OCI-LY3 (cell line): ENCODE results near the gene TENT5C.

Experiments
- H2AFZ ChIP-seq: fragments of 200-600, 300-600 bp; shearing (Covaris generic); 2 replicates; pipeline ENCODE4 v1.6.0; 2014; ENCODE audit warnings: antibody characterized with exemption, low read depth, low read length
- H3K27ac ChIP-seq: fragments of 200-600, 300-600 bp; sonication (generic); 2 replicates; pipeline ENCODE4 v1.5.1; 2014; ENCODE audit warnings: mild to moderate bottlenecking, low read length, moderate library complexity, mixed read lengths
- H3K27me3 ChIP-seq: fragments of 200-600, 300-600 bp; sonication (generic); 2 replicates; pipeline ENCODE4 v1.6.1; 2014; ENCODE audit warnings: low read depth, low read length, mixed read lengths
- H3K36me3 ChIP-seq: fragments of 200-600, 300-600 bp; sonication (generic); replicated peaks from 2 replicates; pipeline ENCODE3; 2014; ENCODE audit warnings: low read depth, low read length, mixed read lengths
- H3K4me1 ChIP-seq: fragments of 300-600, 200-600 bp; sonication (generic); 2 replicates; pipeline ENCODE4 v1.6.1; 2014; ENCODE audit warnings: low read length, mixed read lengths
- H3K4me2 ChIP-seq: fragments of 200-600, 300-600 bp; sonication (generic); 2 replicates; pipeline ENCODE4 v1.6.1; 2014; ENCODE audit warnings: low read length, mixed read lengths
- H3K4me3 ChIP-seq: fragments of 300-600, 200-600 bp; sonication (generic); 2 replicates; pipeline ENCODE4 v1.5.1; 2014; ENCODE audit warnings: antibody characterized with exemption, mild to moderate bottlenecking, low read length, moderate library complexity
- H3K79me2 ChIP-seq: fragments of 300-600, 200-600 bp; shearing (Covaris generic); 2 replicates; pipeline ENCODE4 v1.6.1; 2014; ENCODE audit warnings: mild to moderate bottlenecking, low read length, mixed read lengths
- H3K9ac ChIP-seq: fragments of 300-600, 200-600 bp; shearing (Covaris generic); 2 replicates; pipeline ENCODE4 v1.6.0; 2014; ENCODE audit warnings: mild to moderate bottlenecking, low read length, moderate library complexity
- H3K9me3 ChIP-seq: fragments of 200-600, 300-600 bp; shearing (Covaris generic); 2 replicates; pipeline ENCODE4 v1.6.1; 2014; ENCODE audit warnings: low read length, mixed read lengths; ENCODE audit not compliant: insufficient read depth
- H4K20me1 ChIP-seq: fragments of 200-600, 300-600 bp; sonication (generic); 2 replicates; pipeline ENCODE4 v1.6.1; 2016; ENCODE audit warnings: low read length, mixed read lengths; ENCODE audit not compliant: insufficient read depth
- EZH2phosphoT487 ChIP-seq: fragments of 200-600 bp; shearing (Covaris generic); IDR thresholded peaks from 2 replicates; pipeline ENCODE4 v1.6.1; 2018; ENCODE audit warnings: antibody characterized with exemption, mixed run types, low read depth
- TF ChIP-seq, protein P1 (sequence below): fragments of 200-600, 300-600 bp; sonication (generic); IDR thresholded peaks from 2 replicates; pipeline ENCODE4 v1.5.1; 2014; ENCODE audit warnings: antibody characterized with exemption, low read length, low read depth

TENT5C gene

DNA sequence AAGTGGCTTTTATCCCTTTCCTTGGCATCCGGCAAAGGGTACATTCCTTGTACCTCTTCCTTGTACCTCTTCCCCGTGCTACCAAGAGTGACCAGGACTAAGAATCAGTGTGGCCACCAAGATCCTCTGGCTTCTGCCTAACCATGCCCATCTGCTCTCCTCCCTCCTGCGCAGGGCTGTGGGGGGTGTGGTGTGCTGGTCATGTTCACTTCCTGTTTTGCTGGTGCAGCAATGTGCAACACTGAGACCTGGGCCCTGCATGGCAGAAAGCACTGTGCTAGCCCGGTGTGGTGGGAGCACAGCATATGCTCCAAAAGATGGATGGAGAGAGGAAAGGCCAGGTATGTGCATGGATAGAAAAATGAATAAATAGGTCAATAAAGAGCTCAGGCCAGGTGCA is 33.3 kb upstream of the TENT5C start:
- no peak overlapping the region for H3K27ac ChIP-seq

DNA sequence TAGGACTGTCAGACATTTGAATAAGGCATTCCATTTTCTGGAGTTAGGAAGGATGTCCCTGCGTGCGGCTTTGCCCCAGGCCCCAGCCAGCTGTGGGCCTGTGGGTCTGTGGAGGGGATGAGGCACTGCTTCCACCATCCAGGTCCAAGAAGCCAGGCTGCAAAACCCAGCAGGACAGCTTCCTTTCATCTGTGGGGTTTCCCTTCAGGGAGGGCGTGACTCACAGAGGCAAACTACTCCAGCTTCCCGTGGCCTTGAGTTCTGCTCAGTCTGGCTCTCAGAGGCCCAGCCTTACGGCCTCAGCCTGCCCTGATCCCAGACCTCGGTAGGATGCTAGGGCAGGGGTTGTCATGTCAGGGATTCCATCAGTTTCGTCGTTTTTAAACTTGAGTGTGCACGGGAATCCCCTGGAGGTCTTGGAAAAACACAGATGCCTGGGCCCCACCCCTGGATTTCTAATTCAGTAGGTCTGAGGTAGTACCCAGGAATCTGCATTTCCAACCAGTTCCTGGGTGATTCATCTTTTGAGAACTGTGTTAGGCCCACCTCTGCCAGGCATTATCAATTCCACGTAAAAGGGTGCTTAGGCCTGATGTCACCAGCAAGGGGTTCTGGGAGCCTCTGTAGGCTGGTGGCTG is 32.3 kb upstream of the TENT5C start:
- no peaks in the 10 kb centered on the region for H3K79me2 ChIP-seq
- no peaks in the 10 kb centered on the region for H3K9me3 ChIP-seq
- H2AFZ ChIP-seq = no peak overlapping the region
- no peak overlapping the region for H3K9ac ChIP-seq
- no peaks in the 10 kb centered on the region for H3K36me3 ChIP-seq
- H3K4me3 ChIP-seq = no peak overlapping the region
- no peak overlapping the region for H3K4me2 ChIP-seq
- TF ChIP-seq EZH2phosphoT487 = no peak
- TF ChIP-seq, protein P1, sequence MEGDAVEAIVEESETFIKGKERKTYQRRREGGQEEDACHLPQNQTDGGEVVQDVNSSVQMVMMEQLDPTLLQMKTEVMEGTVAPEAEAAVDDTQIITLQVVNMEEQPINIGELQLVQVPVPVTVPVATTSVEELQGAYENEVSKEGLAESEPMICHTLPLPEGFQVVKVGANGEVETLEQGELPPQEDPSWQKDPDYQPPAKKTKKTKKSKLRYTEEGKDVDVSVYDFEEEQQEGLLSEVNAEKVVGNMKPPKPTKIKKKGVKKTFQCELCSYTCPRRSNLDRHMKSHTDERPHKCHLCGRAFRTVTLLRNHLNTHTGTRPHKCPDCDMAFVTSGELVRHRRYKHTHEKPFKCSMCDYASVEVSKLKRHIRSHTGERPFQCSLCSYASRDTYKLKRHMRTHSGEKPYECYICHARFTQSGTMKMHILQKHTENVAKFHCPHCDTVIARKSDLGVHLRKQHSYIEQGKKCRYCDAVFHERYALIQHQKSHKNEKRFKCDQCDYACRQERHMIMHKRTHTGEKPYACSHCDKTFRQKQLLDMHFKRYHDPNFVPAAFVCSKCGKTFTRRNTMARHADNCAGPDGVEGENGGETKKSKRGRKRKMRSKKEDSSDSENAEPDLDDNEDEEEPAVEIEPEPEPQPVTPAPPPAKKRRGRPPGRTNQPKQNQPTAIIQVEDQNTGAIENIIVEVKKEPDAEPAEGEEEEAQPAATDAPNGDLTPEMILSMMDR = no peak
- H4K20me1 ChIP-seq = no peaks in the 10 kb centered on the region
- peaks cover 5% of the 10 kb centered on the region for H3K27me3 ChIP-seq
- H3K4me1 ChIP-seq = no peaks in the 10 kb centered on the region
- H3K27ac ChIP-seq = no peak overlapping the region

More for the DNA sequence above, 33.3 kb upstream of the TENT5C start:
- TF ChIP-seq, protein P1 = no peak
- TF ChIP-seq EZH2phosphoT487 = no peak
- no peak overlapping the region for H3K9ac ChIP-seq
- H3K79me2 ChIP-seq = no peaks in the 10 kb centered on the region
- H3K36me3 ChIP-seq = no peaks in the 10 kb centered on the region
- H4K20me1 ChIP-seq = no peaks in the 10 kb centered on the region
- no peak overlapping the region for H2AFZ ChIP-seq
- no peak overlapping the region for H3K4me2 ChIP-seq
- no peak overlapping the region for H3K4me3 ChIP-seq
- H3K27me3 ChIP-seq = peaks cover 5% of the 10 kb centered on the region
- no peaks in the 10 kb centered on the region for H3K9me3 ChIP-seq
- H3K4me1 ChIP-seq = no peaks in the 10 kb centered on the region

DNA sequence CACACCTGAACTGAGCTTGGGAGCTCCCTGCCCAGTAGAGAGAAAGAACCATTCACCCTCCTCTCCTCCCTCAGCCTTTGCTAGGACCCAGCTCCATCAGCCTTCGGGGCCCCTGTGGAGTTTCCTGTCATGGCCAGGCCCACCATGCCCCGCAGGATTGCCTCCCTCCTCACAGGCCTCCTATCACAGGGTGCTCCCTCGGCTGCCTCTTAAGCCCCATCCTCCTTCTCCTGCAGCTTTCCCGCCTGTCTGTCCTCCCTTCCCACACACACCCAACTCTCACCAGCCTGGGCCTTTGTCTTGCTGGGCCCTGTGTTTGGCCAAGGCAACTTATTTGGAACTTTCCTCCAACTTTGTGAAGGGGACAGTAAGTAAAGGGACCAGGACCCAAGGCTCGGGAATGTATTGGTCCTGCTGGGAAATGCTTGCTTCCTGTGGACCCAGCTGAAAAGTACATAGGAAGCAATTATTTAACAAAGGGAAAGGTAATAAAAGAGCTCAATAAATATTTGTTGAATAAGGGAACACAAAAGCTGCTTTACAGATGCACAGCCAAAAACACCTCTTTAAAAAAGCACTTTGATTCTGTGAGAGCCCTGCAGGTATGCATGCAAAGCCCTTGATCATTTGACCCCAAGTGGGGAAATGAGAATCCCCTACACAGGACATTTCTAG is 31.6 kb upstream of the TENT5C start:
- Histone ChIP-seq H3K4me2 (no peak overlapping the region), H3K27me3 (peaks cover 5% of the 10 kb centered on the region), H3K4me1 (no peaks in the 10 kb centered on the region), H4K20me1 (no peaks in the 10 kb centered on the region), H3K9ac (no peak overlapping the region), H3K4me3 (no peak overlapping the region), H3K36me3 (no peaks in the 10 kb centered on the region), H2AFZ (no peak overlapping the region), H3K9me3 (no peaks in the 10 kb centered on the region), H3K79me2 (no peaks in the 10 kb centered on the region), H3K27ac (no peak overlapping the region)
- TF ChIP-seq, protein P1 = no peak
- no peak for TF ChIP-seq EZH2phosphoT487

DNA sequence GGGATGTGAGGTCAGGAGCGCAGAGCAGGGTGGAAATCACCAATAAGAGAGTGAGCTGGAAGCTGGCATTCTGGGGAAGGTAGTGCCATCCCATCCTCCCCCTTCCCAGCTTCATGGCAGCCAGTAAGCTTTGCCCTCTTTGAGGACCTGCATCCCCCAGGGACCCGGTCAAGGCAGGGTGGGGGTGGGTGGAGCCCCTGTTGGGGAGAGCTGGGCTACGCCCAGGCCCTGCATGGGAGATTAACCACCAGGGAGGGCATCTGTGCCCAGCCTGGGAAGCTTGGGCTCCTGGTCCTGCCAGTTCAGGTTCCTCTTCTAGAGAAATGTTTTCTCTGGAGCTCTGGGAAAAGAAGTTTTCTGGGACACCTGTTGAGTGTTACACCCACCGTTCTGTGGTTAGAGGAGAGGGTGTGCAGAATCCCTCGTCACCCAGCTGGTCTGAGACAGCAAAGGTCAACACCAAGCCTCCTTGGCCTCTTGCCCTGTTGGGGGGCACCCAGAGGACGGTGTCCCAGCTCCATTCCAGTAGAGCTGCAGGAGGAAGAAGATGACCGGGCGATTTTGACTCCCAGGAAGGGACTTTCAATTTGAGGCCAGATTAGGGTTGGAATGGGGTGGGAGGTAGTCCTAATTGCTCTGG is 30.1 kb upstream of the TENT5C start:
- TF ChIP-seq, protein P1 = no peak
- TF ChIP-seq EZH2phosphoT487 = no peak
- Histone ChIP-seq H3K79me2 (no peaks in the 10 kb centered on the region), H4K20me1 (no peaks in the 10 kb centered on the region), H3K4me1 (no peaks in the 10 kb centered on the region), H3K27ac (no peak overlapping the region), H3K9me3 (no peaks in the 10 kb centered on the region), H3K36me3 (no peaks in the 10 kb centered on the region), H3K9ac (no peak overlapping the region), H3K27me3 (peaks cover 4% of the 10 kb centered on the region), H3K4me3 (no peak overlapping the region), H3K4me2 (no peak overlapping the region), H2AFZ (no peak overlapping the region)
